ENCODE measurements around the gene SLMAP. TPM values are rescaled to one million over a fixed set of nuclear protein-coding genes. Genes with fewer than 3 reads are reported as not detected.
A peak's percentile ranks its signal among the peaks of the same experiment; 100 is the strongest.

SLMAP gene
- total and polyA plus RNA-seq, 10 donors, result 7.8 to 77.3 (median 62.9) TPM

GRCh38 chr3:57810048-57810447, 53.9 kb downstream of the SLMAP start:
- Histone ChIP-seq H3K27me3 (replicated peaks in 1 of 7) (no peaks in the 10 kb centered on the region), H3K9me3 (peaks cover 0 to 15% (median 6%) of the 10 kb centered on the region in 8 donors), H3K36me3 (no peaks in the 10 kb centered on the region), H3K4me3 (no peak overlapping the region), H3K27ac (peak overlapping the region in 6 of 8 donors; percentile 42 to 69 (median 58)), H3K4me1 (peaks cover 0 to 45% (median 10%) of the 10 kb centered on the region in 6 donors)
- WGBS, 5 donors, result 84 to 99% (median 94%) methylated on average over 3 to 7 of the region's 7 CpGs
- DNase-seq, result no peak
- TF ChIP-seq POLR2A (IDR thresholded peaks at IDR 0.05) (no peak), POLR2AphosphoS5 (IDR thresholded peaks at IDR 0.05) (peak in 1 of 3 donors; percentile 10)
- intact Hi-C loops (cut with DNase I; ENCODE audit: low total_unique reads), result no loop called here

- Histone ChIP-seq H3K27ac (peak overlapping the region in 7 of 8 donors; percentile 24 to 69 (median 57)), H3K36me3 (no peaks in the 10 kb centered on the region), H3K4me1 (peaks cover 0 to 45% (median 14%) of the 10 kb centered on the region in 6 donors), H3K4me3 (no peak overlapping the region), H3K9me3 (peaks cover 0 to 15% (median 6%) of the 10 kb centered on the region in 8 donors), H3K27me3 (replicated peaks in 1 of 7) (no peaks in the 10 kb centered on the region)
- 76 to 86% (median 83%) methylated on average over 9 of the region's 9 CpGs for whole genome bisulfite sequencing, 5 donors
- no peak for TF ChIP-seq POLR2AphosphoS5 (IDR thresholded peaks at IDR 0.05)
- TF ChIP-seq POLR2A (IDR thresholded peaks at IDR 0.05), result no peak
- TF ChIP-seq CTCF (IDR thresholded peaks at IDR 0.05 in 8 of 11, conservative IDR thresholded peaks at IDR 0.05 in 3 of 11), result no peak
- intact Hi-C loops (cut with DNase I; ENCODE audit: low total_unique reads), result no loop called here
- no peak for DNase-seq
These were observed 54.5 kb downstream of the SLMAP start for GRCh38 chr3:57810471-57811137.

GRCh38 chr3:57815036-57815435, 58.9 kb downstream of the SLMAP start:
- Histone ChIP-seq H3K9me3 (peaks cover 0 to 14% (median 6%) of the 10 kb centered on the region in 8 donors), H3K36me3 (no peaks in the 10 kb centered on the region), H3K27ac (peak overlapping the region in 3 of 8 donors; percentile 32 to 37 (median 32)), H3K27me3 (replicated peaks in 1 of 7) (no peaks in the 10 kb centered on the region), H3K4me3 (no peak overlapping the region), H3K4me1 (peaks cover 0 to 39% (median 18%) of the 10 kb centered on the region in 6 donors)
- 45 to 62% (median 49%) methylated on average over 6 of the region's 6 CpGs for WGBS, 5 donors
- intact Hi-C loops (cut with DNase I; ENCODE audit: low total_unique reads), result no loop called here
- TF ChIP-seq POLR2A (IDR thresholded peaks at IDR 0.05) (no peak), CTCF (IDR thresholded peaks at IDR 0.05 in 8 of 11, conservative IDR thresholded peaks at IDR 0.05 in 3 of 11) (no peak), POLR2AphosphoS5 (IDR thresholded peaks at IDR 0.05) (peak in 1 of 3 donors; percentile 17)
- DNase-seq, result peak; percentile 87

GRCh38 chr3:57816471-57817095, 60.5 kb downstream of the SLMAP start:
- peaks cover 0 to 11% (median 6%) of the 10 kb centered on the region in 8 donors for H3K9me3 ChIP-seq
- peaks cover 0 to 37% (median 18%) of the 10 kb centered on the region in 6 donors for H3K4me1 ChIP-seq
- H3K4me3 ChIP-seq, result no peak overlapping the region
- DNase-seq, result no peak
- no peak for TF ChIP-seq CTCF (IDR thresholded peaks at IDR 0.05 in 8 of 11, conservative IDR thresholded peaks at IDR 0.05 in 3 of 11)
- TF ChIP-seq POLR2A (IDR thresholded peaks at IDR 0.05), result no peak
- TF ChIP-seq POLR2AphosphoS5 (IDR thresholded peaks at IDR 0.05), result no peak
- no peaks in the 10 kb centered on the region for H3K36me3 ChIP-seq
- H3K27ac ChIP-seq, result peak overlapping the region in 1 of 8 donors; percentile 24
- intact Hi-C loops (cut with DNase I; ENCODE audit: low total_unique reads), result no loop called here
- no peaks in the 10 kb centered on the region for H3K27me3 ChIP-seq (replicated peaks in 1 of 7)
